Kidney (tissue), 14 donors: ENCODE results near the gene IL10RB. TPM values are rescaled to one million over a fixed set of nuclear protein-coding genes. Genes with fewer than 3 reads are reported as not detected.

Experiments
- DNase-seq, 5 donors: peaks; one replicate each; pipeline ENCODE4 v3.0.0-alpha.2; 2013 to 2020
- FAIRE-seq: peaks from 2 replicates; lab custom pipeline; 2012; peaks lifted over from hg19 to GRCh38; lab: Jason Lieb, UNC
- H3K27ac ChIP-seq, 2 donors: one replicate each; pipeline ENCODE4 v1.7.0; 2013; ENCODE audit warnings: low read depth in 2 of 2, low read length in 2 of 2, inconsistent platforms in 1 of 2
- H3K27me3 ChIP-seq: one replicate; pipeline ENCODE4 v1.7.1; 2013; ENCODE audit warnings: low read length, inconsistent platforms; ENCODE audit not compliant: control insufficient read depth, insufficient read depth
- H3K36me3 ChIP-seq, 3 donors: one replicate each; pipeline versions ENCODE4 v1.7.0 to v1.7.1; 2013; ENCODE audit warnings: low read length in 3 of 3, control low read depth in 1 of 3, inconsistent platforms in 1 of 3; ENCODE audit not compliant: insufficient read depth in 3 of 3, control insufficient read depth in 2 of 3
- H3K4me1 ChIP-seq, 3 donors: one replicate each; pipeline versions ENCODE4 v1.7.0 to v1.7.1; 2013; ENCODE audit warnings: low read length in 3 of 3, inconsistent platforms in 1 of 3, low read depth in 1 of 3; ENCODE audit not compliant: control insufficient read depth in 2 of 3, insufficient read depth in 2 of 3
- H3K4me3 ChIP-seq, 3 donors: one replicate each; pipeline versions ENCODE4 v1.7.0 to v1.8.1; 2013; ENCODE audit warnings: low read length in 3 of 3, control low read depth in 1 of 3, inconsistent platforms in 1 of 3
- H3K9ac ChIP-seq, 3 donors: one replicate each; pipeline versions ENCODE4 v1.7.0 to v1.7.1; 2013; ENCODE audit warnings: low read length in 3 of 3, control low read depth in 1 of 3, inconsistent platforms in 1 of 3
- H3K9me3 ChIP-seq, 3 donors: one replicate each; pipeline versions ENCODE4 v1.7.0 to v1.7.1; 2013; ENCODE audit warnings: low read length in 3 of 3, control low read depth in 1 of 3, inconsistent platforms in 1 of 3; ENCODE audit not compliant: control insufficient read depth in 2 of 3, insufficient read depth in 1 of 3
- intact Hi-C: fragments of 100-400 bp; cut with DNase I; formaldehyde crosslinking; loops from one replicate; pipeline ENCODE4 v1.11.1; 2022
- polyA plus RNA-seq: library from polyadenylated mRNA; stranded (reverse); fragments of 350-450 nt; fragmentation: Illumina TruSeq; extraction: RNeasy Lipid Tissue Mini Kit (QIAGEN cat#74804); gene quantifications from one replicate; pipeline ENCODE4 v1.2.3, GENCODE V29; 2014; ENCODE audit warnings: low read depth, low replicate concordance; ENCODE audit not compliant: insufficient read depth
- total RNA-seq: library from RNA; stranded (reverse); fragmentation: NEBNext Ultra II Directional; extraction: Animal tissue kit (Norgen Biotek cat#: 25700); gene quantifications from one replicate; pipeline ENCODE4 v1.2.1, GENCODE V29; 2021
- TF ChIP-seq, protein P1 (sequence below): IDR thresholded peaks from 3 replicates; pipeline ENCODE4 v1.5.1; 2012; ENCODE audit warnings: mild to moderate bottlenecking, moderate library complexity, borderline replicate concordance; ENCODE audit not compliant: insufficient read depth; ENCODE audit errors: extremely low read depth
- donor health status: control.
- donor health status: control.
- donor health status: control.
- donor health status: control.
- donor health status: control.
- donor health status: DM: yes; HTN: yes; CAD: no.
- donor health status: Normal renal cell carcinoma (clear cell type).

IL10RB gene
- total and polyA plus RNA-seq, 2 donors from 2014 or later, result 21.5 to 27.3 TPM

GRCh38 chr21:33334191-33334590, 68.0 kb downstream of the IL10RB start:
- Histone ChIP-seq H3K9me3 (peaks cover 0 to 4% (median 3%) of the 10 kb centered on the region in 3 donors), H3K4me3 (no peak overlapping the region), H3K4me1 (peaks cover 0 to 5% (median 4%) of the 10 kb centered on the region in 3 donors), H3K27ac (no peak overlapping the region), H3K36me3 (peaks cover 3 to 5% (median 3%) of the 10 kb centered on the region in 3 donors), H3K9ac (no peak overlapping the region), H3K27me3 (no peaks in the 10 kb centered on the region)
- no peak for DNase-seq
- TF ChIP-seq, protein P1, sequence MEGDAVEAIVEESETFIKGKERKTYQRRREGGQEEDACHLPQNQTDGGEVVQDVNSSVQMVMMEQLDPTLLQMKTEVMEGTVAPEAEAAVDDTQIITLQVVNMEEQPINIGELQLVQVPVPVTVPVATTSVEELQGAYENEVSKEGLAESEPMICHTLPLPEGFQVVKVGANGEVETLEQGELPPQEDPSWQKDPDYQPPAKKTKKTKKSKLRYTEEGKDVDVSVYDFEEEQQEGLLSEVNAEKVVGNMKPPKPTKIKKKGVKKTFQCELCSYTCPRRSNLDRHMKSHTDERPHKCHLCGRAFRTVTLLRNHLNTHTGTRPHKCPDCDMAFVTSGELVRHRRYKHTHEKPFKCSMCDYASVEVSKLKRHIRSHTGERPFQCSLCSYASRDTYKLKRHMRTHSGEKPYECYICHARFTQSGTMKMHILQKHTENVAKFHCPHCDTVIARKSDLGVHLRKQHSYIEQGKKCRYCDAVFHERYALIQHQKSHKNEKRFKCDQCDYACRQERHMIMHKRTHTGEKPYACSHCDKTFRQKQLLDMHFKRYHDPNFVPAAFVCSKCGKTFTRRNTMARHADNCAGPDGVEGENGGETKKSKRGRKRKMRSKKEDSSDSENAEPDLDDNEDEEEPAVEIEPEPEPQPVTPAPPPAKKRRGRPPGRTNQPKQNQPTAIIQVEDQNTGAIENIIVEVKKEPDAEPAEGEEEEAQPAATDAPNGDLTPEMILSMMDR, result no peak
- FAIRE-seq, result no peak
- intact Hi-C loops, result no loop called here

DNA sequence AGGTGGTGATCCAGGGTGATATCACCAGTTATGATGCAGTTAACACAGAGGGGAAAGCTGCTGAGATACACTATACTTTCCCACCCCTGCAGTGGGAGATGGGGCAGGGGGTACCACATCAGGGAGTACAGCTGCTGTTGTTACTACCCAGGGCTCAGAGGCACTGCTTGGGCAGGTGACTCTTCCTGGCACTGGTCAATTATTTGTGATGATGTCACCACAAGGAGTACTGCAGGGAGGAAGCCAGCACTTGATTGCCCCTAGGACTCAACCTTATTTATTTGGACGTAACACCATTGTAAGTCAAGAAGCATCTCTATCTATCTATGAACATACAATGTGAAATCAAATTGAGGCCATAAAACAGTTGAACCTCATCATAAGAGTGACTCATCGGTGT, 68.7 kb downstream of the IL10RB start:
- FAIRE-seq (no peak), DNase-seq (no peak)
- TF ChIP-seq, protein P1, result no peak
- no peaks in the 10 kb centered on the region for H3K27me3 ChIP-seq
- no peak overlapping the region for H3K27ac ChIP-seq
- H3K4me3 ChIP-seq, result no peak overlapping the region
- H3K4me1 ChIP-seq, result peaks cover 0 to 4% (median 2%) of the 10 kb centered on the region in 3 donors
- intact Hi-C loops, result no loop called here
- H3K9me3 ChIP-seq, result peaks cover 0 to 4% (median 3%) of the 10 kb centered on the region in 3 donors
- peaks cover 3 to 5% (median 3%) of the 10 kb centered on the region in 3 donors for H3K36me3 ChIP-seq
- no peak overlapping the region for H3K9ac ChIP-seq

- H3K4me3 ChIP-seq, result no peak overlapping the region
- no peaks in the 10 kb centered on the region for H3K27me3 ChIP-seq
- H3K27ac ChIP-seq, result no peak overlapping the region
- FAIRE-seq (no peak), DNase-seq (no peak)
- H3K9me3 ChIP-seq, result no peaks in the 10 kb centered on the region
- no peak overlapping the region for H3K9ac ChIP-seq
- peaks cover 0 to 11% (median 5%) of the 10 kb centered on the region in 3 donors for H3K36me3 ChIP-seq
- intact Hi-C loops, result no loop called here
- TF ChIP-seq, protein P1, result no peak
- H3K4me1 ChIP-seq, result no peaks in the 10 kb centered on the region
These were observed 73.0 kb downstream of the IL10RB start for GRCh38 chr21:33339135-33339534.

- Histone ChIP-seq H3K27me3 (no peaks in the 10 kb centered on the region), H3K4me3 (no peak overlapping the region), H3K9ac (no peak overlapping the region), H3K27ac (no peak overlapping the region), H3K4me1 (no peaks in the 10 kb centered on the region), H3K36me3 (peaks cover 0 to 11% (median 5%) of the 10 kb centered on the region in 3 donors), H3K9me3 (no peaks in the 10 kb centered on the region)
- DNase-seq (no peak), FAIRE-seq (no peak)
- intact Hi-C loops, result no loop called here
- TF ChIP-seq, protein P1, result no peak
These were observed 73.8 kb downstream of the IL10RB start for GRCh38 chr21:33339918-33340317.
